ENCODE measurements around the gene EXOC8.

DNA sequence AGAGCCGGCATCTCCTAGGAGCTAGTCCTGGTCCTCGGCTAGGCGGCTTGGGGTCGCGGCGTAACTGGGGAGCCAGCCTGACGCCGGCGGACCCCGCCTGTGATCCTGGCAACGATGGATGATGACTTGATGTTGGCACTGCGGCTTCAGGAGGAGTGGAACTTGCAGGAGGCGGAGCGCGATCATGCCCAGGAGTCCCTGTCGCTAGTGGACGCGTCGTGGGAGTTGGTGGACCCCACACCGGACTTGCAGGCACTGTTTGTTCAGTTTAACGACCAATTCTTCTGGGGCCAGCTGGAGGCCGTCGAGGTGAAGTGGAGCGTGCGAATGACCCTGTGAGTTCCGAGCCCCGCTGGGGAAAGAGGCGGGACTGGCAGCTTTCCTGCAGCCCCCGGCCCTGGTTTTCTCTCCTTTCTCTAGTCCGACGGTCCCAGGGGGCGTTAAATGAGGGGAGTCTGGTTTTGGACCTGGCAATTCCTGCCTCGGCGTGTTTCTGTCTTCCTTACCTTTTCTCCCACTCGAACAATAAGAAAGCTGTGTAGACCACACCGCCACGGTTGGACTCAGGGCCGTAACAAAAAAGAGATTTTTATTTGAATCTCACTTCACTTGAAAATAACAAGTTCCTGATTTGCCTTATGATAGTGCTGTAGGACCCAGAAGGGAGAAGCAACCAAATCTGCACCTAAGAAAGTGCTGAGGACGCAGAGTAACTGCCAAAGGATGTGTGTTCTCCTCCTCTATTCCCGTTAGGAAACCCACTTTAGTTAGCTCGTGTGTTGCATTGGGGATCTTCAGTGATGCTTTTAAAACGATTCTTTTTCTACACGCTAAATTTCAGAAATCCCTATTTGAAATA is 847 bp upstream of the EXOC8 start, which contains the start of gene SPRTN:
- TF ChIP-seq, protein P1, sequence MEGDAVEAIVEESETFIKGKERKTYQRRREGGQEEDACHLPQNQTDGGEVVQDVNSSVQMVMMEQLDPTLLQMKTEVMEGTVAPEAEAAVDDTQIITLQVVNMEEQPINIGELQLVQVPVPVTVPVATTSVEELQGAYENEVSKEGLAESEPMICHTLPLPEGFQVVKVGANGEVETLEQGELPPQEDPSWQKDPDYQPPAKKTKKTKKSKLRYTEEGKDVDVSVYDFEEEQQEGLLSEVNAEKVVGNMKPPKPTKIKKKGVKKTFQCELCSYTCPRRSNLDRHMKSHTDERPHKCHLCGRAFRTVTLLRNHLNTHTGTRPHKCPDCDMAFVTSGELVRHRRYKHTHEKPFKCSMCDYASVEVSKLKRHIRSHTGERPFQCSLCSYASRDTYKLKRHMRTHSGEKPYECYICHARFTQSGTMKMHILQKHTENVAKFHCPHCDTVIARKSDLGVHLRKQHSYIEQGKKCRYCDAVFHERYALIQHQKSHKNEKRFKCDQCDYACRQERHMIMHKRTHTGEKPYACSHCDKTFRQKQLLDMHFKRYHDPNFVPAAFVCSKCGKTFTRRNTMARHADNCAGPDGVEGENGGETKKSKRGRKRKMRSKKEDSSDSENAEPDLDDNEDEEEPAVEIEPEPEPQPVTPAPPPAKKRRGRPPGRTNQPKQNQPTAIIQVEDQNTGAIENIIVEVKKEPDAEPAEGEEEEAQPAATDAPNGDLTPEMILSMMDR (IDR thresholded peaks at IDR 0.05) = no peak
- no peak for TF ChIP-seq EZH2 (IDR thresholded peaks at IDR 0.05; ENCODE audit: borderline replicate concordance, insufficient read depth, low read depth, low read length, poor library complexity, severe bottlenecking)

Measured in B cell (primary cell).